Measurements from ENCODE around the gene SCP2D1. TPM values are rescaled to one million over a fixed set of nuclear protein-coding genes. Genes with fewer than 3 reads are reported as not detected.

SCP2D1 gene
- total RNA-seq, 1 experiment from 2014 or later, result not detected

DNA sequence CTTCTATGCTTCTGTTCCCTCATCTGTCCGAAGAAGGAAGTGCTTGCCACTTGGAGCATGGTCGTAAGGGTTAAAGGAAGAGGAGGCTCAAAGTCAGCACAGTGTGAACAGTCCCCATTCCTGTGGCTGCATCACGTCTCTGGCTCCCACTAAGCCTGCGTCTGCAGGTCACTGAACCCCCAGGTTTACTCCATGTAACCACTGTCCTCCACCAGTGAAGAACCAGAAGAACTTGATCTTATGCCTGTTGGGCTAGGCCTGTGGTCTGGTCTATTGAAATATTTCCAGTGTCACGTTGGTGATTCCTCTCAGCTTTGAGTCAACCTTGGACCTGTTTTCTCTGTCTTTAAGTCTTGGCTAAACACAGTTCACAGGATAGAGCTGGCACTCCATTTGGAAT, 45.9 kb upstream of the SCP2D1 start:
- ATAC-seq, result no peak
- BruUV-seq (replicated peaks), result no TSS peak
- Histone ChIP-seq H3K4me3 (replicated peaks in 1 of 2; ENCODE audit: low read depth in 1 of 2, low read length in 2 of 2) (no peak overlapping the region), H2AFZ (ENCODE audit: low read depth, low read length, poor library complexity, severe bottlenecking) (no peak overlapping the region), H4K20me1 (ENCODE audit: insufficient read depth) (no peaks in the 10 kb centered on the region), H3K4me1 (ENCODE audit: control insufficient read depth in 1 of 2, insufficient read depth in 2 of 2, low read length in 2 of 2) (no peaks in the 10 kb centered on the region), H3K4me2 (ENCODE audit: low read length) (no peak overlapping the region), H3K27me3 (ENCODE audit: insufficient read depth, low read length) (no peaks in the 10 kb centered on the region), H3K79me2 (ENCODE audit: insufficient read depth, low read length) (no peaks in the 10 kb centered on the region), H3K27ac (ENCODE audit: low read depth, low read length) (no peak overlapping the region), H3K9me2 (ENCODE audit: insufficient read depth) (no peaks in the 10 kb centered on the region), H3K9me3 (ENCODE audit: control insufficient read depth in 1 of 2, insufficient read depth in 1 of 2, low read depth in 1 of 2, low read length in 2 of 2) (no peaks in the 10 kb centered on the region), H3K36me3 (ENCODE audit: control insufficient read depth in 1 of 2, insufficient read depth in 2 of 2, low read length in 2 of 2) (no peaks in the 10 kb centered on the region; a peak in 1 of 4 replicates), H3K9ac (ENCODE audit: low read length) (no peak overlapping the region)
- ChIA-PET RAD21 (ENCODE audit: low non-redundant PET in 1 of 2, low total read pairs in 2 of 2, uncharacterized antibody in 2 of 2, unreplicated experiment in 2 of 2) (no interaction called here), CTCF (no interaction called here), POLR2A (no interaction called here)
- no peak for TF ChIP-seq ZFX (IDR thresholded peaks at IDR 0.05)
- no peak for DNase-seq (ENCODE audit: low read depth, low spot score)
- intact Hi-C loops (cut with micrococcal nuclease), result no loop called here

GRCh38 chr20:18773566-18773965, 40.0 kb upstream of the SCP2D1 start:
- Histone ChIP-seq H3K4me1 (ENCODE audit: control insufficient read depth in 1 of 2, insufficient read depth in 2 of 2, low read length in 2 of 2) (no peaks in the 10 kb centered on the region), H3K79me2 (ENCODE audit: insufficient read depth, low read length) (no peaks in the 10 kb centered on the region), H2AFZ (ENCODE audit: low read depth, low read length, poor library complexity, severe bottlenecking) (no peak overlapping the region), H3K9me2 (ENCODE audit: insufficient read depth) (no peaks in the 10 kb centered on the region), H3K36me3 (ENCODE audit: control insufficient read depth in 1 of 2, insufficient read depth in 2 of 2, low read length in 2 of 2) (no peaks in the 10 kb centered on the region), H3K9me3 (ENCODE audit: control insufficient read depth in 1 of 2, insufficient read depth in 1 of 2, low read depth in 1 of 2, low read length in 2 of 2) (no peaks in the 10 kb centered on the region), H3K4me2 (ENCODE audit: low read length) (no peak overlapping the region), H3K27ac (ENCODE audit: low read depth, low read length) (no peak overlapping the region), H3K4me3 (replicated peaks in 1 of 2; ENCODE audit: low read depth in 1 of 2, low read length in 2 of 2) (no peak overlapping the region), H3K9ac (ENCODE audit: low read length) (no peak overlapping the region), H4K20me1 (ENCODE audit: insufficient read depth) (no peaks in the 10 kb centered on the region), H3K27me3 (ENCODE audit: insufficient read depth, low read length) (0 out of 2 replicates have a peak, but pooled peaks cover 6% of the 10 kb centered on the region)
- ChIA-PET CTCF (no interaction called here), POLR2A (no interaction called here), RAD21 (ENCODE audit: low non-redundant PET in 1 of 2, low total read pairs in 2 of 2, uncharacterized antibody in 2 of 2, unreplicated experiment in 2 of 2) (no interaction called here)
- no peak for DNase-seq (ENCODE audit: low read depth, low spot score)
- TF ChIP-seq FOSL1 (IDR thresholded peaks at IDR 0.05; ENCODE audit: low read depth) (no peak), JUND (IDR thresholded peaks at IDR 0.05) (no peak), YY1 (IDR thresholded peaks at IDR 0.05; ENCODE audit: extremely low read depth, insufficient replicate concordance, low read depth, low read length) (no peak), POLR2A (IDR thresholded peaks at IDR 0.05; ENCODE audit: borderline replicate concordance, extremely low read depth, insufficient read depth, insufficient read length) (no peak), TCF7L2 (IDR thresholded peaks at IDR 0.05; ENCODE audit: borderline replicate concordance, extremely low read depth, insufficient read depth, insufficient read length) (no peak), SIN3A (IDR thresholded peaks at IDR 0.05; ENCODE audit: low read depth) (no peak), CEBPB (IDR thresholded peaks at IDR 0.05; ENCODE audit: low read depth) (no peak), RAD21 (IDR thresholded peaks at IDR 0.05; ENCODE audit: low read depth) (no peak), ZBTB33 (IDR thresholded peaks at IDR 0.05; ENCODE audit: extremely low read depth, insufficient replicate concordance, low read length) (no peak), ELF1 (IDR thresholded peaks at IDR 0.05; ENCODE audit: borderline replicate concordance, low read depth) (no peak), REST (IDR thresholded peaks at IDR 0.05; ENCODE audit: low read depth) (no peak), ZFX (IDR thresholded peaks at IDR 0.05) (no peak), EZH2 (IDR thresholded peaks at IDR 0.05) (no peak), SRF (IDR thresholded peaks at IDR 0.05; ENCODE audit: low read depth) (no peak), CBX3 (IDR thresholded peaks at IDR 0.05; ENCODE audit: low read depth) (no peak), ATF3 (IDR thresholded peaks at IDR 0.05) (no peak), SP1 (IDR thresholded peaks at IDR 0.05; ENCODE audit: low read depth) (no peak), EZH2phosphoT487 (IDR thresholded peaks at IDR 0.05; ENCODE audit: borderline replicate concordance) (no peak)
- BruUV-seq (replicated peaks), result no TSS peak
- ATAC-seq, result no peak
- intact Hi-C loops (cut with micrococcal nuclease), result loop anchor here (1.0 kb wide), 1 partner anchor 9 kb away; no protein-coding TSS in a partner anchor
